ENCODE measurements around the gene YBX3. TPM values are rescaled to one million over a fixed set of nuclear protein-coding genes. Genes with fewer than 3 reads are reported as not detected.

Gene YBX3
- total RNA-seq (100 to 1,000 TPM; 368 to 602 TPM), polyA plus RNA-seq (100 to 1,000 TPM; 277 to 353 TPM)
- long read RNA-seq, donor 1, transcript YBX3-202 (9 exons, 1,708 nt): major isoform, 21 of 116 reads
- long read RNA-seq, donor 1, transcript YBX3-206 (4 exons, 840 nt): minor isoform, 6 of 116 reads
- long read RNA-seq, donor 1, transcript YBX3-201 (10 exons, 1,796 nt): minor isoform, 19 of 116 reads
- long read RNA-seq, donor 1, partial matches to known transcripts: 48 of 116 reads
- long read RNA-seq, donor 1, other reads (novel, unspliced or antisense): 22 of 116 reads
- long read RNA-seq, donor 2, transcript YBX3-201 (10 exons, 1,796 nt): major isoform, 218 of 439 reads
- long read RNA-seq, donor 2, transcript YBX3-202 (9 exons, 1,708 nt): minor isoform, 161 of 439 reads
- long read RNA-seq, donor 2, partial matches to known transcripts: 16 of 439 reads
- long read RNA-seq, donor 2, other reads (novel, unspliced or antisense): 41 of 439 reads

- WGBS, 2 donors: 0% methylated on average over 62 to 95 of the region's 95 CpGs
- peak; percentile 87 for ATAC-seq (ENCODE audit: low FRiP score)
These were observed at the start of gene YBX3 for GRCh38 chr12:10722905-10723746. Gene YBX3 (minus strand): TSS chr12:10723323. CDS start chr12:10723111, 212 bp downstream.

DNA sequence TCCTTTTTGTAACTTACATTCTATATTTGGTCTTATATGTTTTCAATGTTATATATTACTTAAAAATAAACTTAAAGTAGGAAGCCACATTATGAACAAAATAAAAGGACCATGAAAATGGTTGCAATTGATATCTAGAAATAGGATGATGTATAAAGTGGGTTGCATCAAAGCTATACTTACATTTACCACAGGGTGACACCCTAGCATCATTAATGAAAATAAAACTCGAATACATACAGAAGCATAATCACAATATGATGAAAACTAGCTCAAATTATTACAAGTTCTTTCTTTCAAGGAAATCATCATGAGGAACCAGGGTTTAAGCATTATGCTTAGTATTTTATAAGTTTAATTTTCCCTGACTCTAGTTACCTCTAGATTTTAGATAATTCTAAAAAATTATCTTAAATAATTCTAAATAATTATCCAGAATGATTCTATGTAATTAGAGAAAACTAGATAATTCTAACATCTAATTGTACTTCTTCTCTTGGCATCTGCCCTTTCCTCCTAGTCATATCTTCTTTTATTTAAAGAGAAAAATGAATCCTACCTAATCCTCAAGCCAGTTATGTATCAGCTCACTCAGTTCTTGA, 48.1 kb upstream of the YBX3 start:
- ATAC-seq (ENCODE audit: low FRiP score) (no peak), DNase-seq (no peak)
- Histone ChIP-seq H3K4me3 (ENCODE audit: low read length in 2 of 2) (no peak overlapping the region), H3K27me3 (ENCODE audit: control insufficient read depth in 1 of 2, insufficient read depth in 2 of 2, low read length in 1 of 2) (no peaks in the 10 kb centered on the region), H3K9me3 (ENCODE audit: control insufficient read depth, low read length) (no peaks in the 10 kb centered on the region), H3K36me3 (ENCODE audit: control insufficient read depth in 1 of 2, insufficient read depth in 2 of 2, low read length in 1 of 2) (no peaks in the 10 kb centered on the region), H3K27ac (ENCODE audit: low read depth in 1 of 2, low read length in 2 of 2) (no peak overlapping the region), H3K4me1 (ENCODE audit: control insufficient read depth in 1 of 2, insufficient read depth in 2 of 2, low read length in 2 of 2) (no peaks in the 10 kb centered on the region)
- intact Hi-C loops (cut with DNase I): loop anchor here (2.0 to 5.0 kb wide), 3 partner anchors 428 to 716 kb away; no protein-coding TSS in a partner anchor
- WGBS, 2 donors: 0% methylated on average over 1 of the region's 1 CpG

More at GRCh38 chr12:10722905-10723746, at the start of gene YBX3:
- peak; percentile 93 to 96 for DNase-seq
- intact Hi-C loops (cut with DNase I): loop anchor here (2.0 to 10.0 kb wide), 3 partner anchors 28 to 510 kb away; partner anchors contain the start of genes MAGOHB (in 2 of the 2) and GABARAPL1 (in 1 of the 2)
- Histone ChIP-seq H3K36me3 (ENCODE audit: control insufficient read depth in 1 of 2, insufficient read depth in 2 of 2, low read length in 1 of 2) (no peaks in the 10 kb centered on the region), H3K9me3 (ENCODE audit: control insufficient read depth, low read length) (no peaks in the 10 kb centered on the region), H3K4me3 (ENCODE audit: low read length in 2 of 2) (peak within 1 kb of the TSS; percentile 96 to 100), H3K27ac (ENCODE audit: low read depth in 1 of 2, low read length in 2 of 2) (peak within 1 kb of the TSS; percentile 98 to 99), H3K27me3 (ENCODE audit: control insufficient read depth in 1 of 2, insufficient read depth in 2 of 2, low read length in 1 of 2) (peaks cover 0 to 1% of the 10 kb centered on the region in 2 donors), H3K4me1 (ENCODE audit: control insufficient read depth in 1 of 2, insufficient read depth in 2 of 2, low read length in 2 of 2) (peaks cover 0 to 6% of the 10 kb centered on the region in 2 donors)

GRCh38 chr12:10759657-10760056, 36.5 kb upstream of the YBX3 start:
- H3K4me1 ChIP-seq (ENCODE audit: control insufficient read depth in 1 of 2, insufficient read depth in 2 of 2, low read length in 2 of 2): no peaks in the 10 kb centered on the region
- DNase-seq (no peak), ATAC-seq (ENCODE audit: low FRiP score) (no peak)
- no peak overlapping the region for H3K4me3 ChIP-seq (ENCODE audit: low read length in 2 of 2)
- intact Hi-C loops (cut with DNase I): no loop called here
- H3K27ac ChIP-seq (ENCODE audit: low read depth in 1 of 2, low read length in 2 of 2): no peak overlapping the region
- 29 to 31% methylated on average over 2 of the region's 2 CpGs for WGBS, 2 donors
- no peaks in the 10 kb centered on the region for H3K27me3 ChIP-seq (ENCODE audit: control insufficient read depth in 1 of 2, insufficient read depth in 2 of 2, low read length in 1 of 2)
- no peaks in the 10 kb centered on the region for H3K36me3 ChIP-seq (ENCODE audit: control insufficient read depth in 1 of 2, insufficient read depth in 2 of 2, low read length in 1 of 2)
- H3K9me3 ChIP-seq (ENCODE audit: control insufficient read depth, low read length): peaks cover 12% of the 10 kb centered on the region

DNA sequence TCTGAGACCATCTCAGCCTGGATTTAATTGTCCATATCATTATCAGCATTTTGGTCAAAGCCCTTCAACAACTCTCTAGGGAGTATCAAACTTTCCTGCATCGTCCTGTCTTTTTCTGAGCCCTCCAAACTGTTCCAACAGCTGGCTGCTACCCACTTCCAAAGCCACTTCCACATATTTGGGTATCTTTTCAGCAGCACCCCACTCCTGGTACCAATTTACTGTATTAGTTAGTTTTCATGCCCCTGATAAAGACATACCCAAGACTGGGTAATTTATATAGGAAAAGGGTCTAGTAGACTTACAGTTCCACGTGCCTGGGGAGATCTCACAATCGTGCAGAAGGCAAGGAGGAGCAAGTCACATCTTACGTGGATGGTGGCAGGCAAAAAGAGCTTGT, 33.1 kb upstream of the YBX3 start:
- intact Hi-C loops (cut with DNase I): no loop called here
- no peak overlapping the region for H3K27ac ChIP-seq (ENCODE audit: low read depth in 1 of 2, low read length in 2 of 2)
- H3K27me3 ChIP-seq (ENCODE audit: control insufficient read depth in 1 of 2, insufficient read depth in 2 of 2, low read length in 1 of 2): no peaks in the 10 kb centered on the region
- DNase-seq (no peak), ATAC-seq (ENCODE audit: low FRiP score) (no peak)
- H3K36me3 ChIP-seq (ENCODE audit: control insufficient read depth in 1 of 2, insufficient read depth in 2 of 2, low read length in 1 of 2): no peaks in the 10 kb centered on the region
- no peaks in the 10 kb centered on the region for H3K4me1 ChIP-seq (ENCODE audit: control insufficient read depth in 1 of 2, insufficient read depth in 2 of 2, low read length in 2 of 2)
- peaks cover 8% of the 10 kb centered on the region for H3K9me3 ChIP-seq (ENCODE audit: control insufficient read depth, low read length)
- no peak overlapping the region for H3K4me3 ChIP-seq (ENCODE audit: low read length in 2 of 2)
- 79 to 81% methylated on average over 4 of the region's 4 CpGs for WGBS, 2 donors

GRCh38 chr12:10753059-10753458, 29.9 kb upstream of the YBX3 start:
- no peaks in the 10 kb centered on the region for H3K27me3 ChIP-seq (ENCODE audit: control insufficient read depth in 1 of 2, insufficient read depth in 2 of 2, low read length in 1 of 2)
- H3K27ac ChIP-seq (ENCODE audit: low read depth in 1 of 2, low read length in 2 of 2): no peak overlapping the region
- H3K36me3 ChIP-seq (ENCODE audit: control insufficient read depth in 1 of 2, insufficient read depth in 2 of 2, low read length in 1 of 2): no peaks in the 10 kb centered on the region
- 31 to 43% methylated on average over 4 of the region's 4 CpGs for WGBS, 2 donors
- H3K4me1 ChIP-seq (ENCODE audit: control insufficient read depth in 1 of 2, insufficient read depth in 2 of 2, low read length in 2 of 2): peaks cover 0 to 1% of the 10 kb centered on the region in 2 donors
- DNase-seq: no peak
- H3K4me3 ChIP-seq (ENCODE audit: low read length in 2 of 2): no peak overlapping the region
- no peak for ATAC-seq (ENCODE audit: low FRiP score)
- H3K9me3 ChIP-seq (ENCODE audit: control insufficient read depth, low read length): peaks cover 8% of the 10 kb centered on the region
- intact Hi-C loops (cut with DNase I): loop anchor here in 1 of 2 donors (5.0 kb wide), 1 partner anchor 141 kb away; the partner anchor contains the start of gene MAGOHB

GRCh38 chr12:10750385-10750727, 27.2 kb upstream of the YBX3 start:
- no peaks in the 10 kb centered on the region for H3K27me3 ChIP-seq (ENCODE audit: control insufficient read depth in 1 of 2, insufficient read depth in 2 of 2, low read length in 1 of 2)
- DNase-seq: no peak
- no peaks in the 10 kb centered on the region for H3K36me3 ChIP-seq (ENCODE audit: control insufficient read depth in 1 of 2, insufficient read depth in 2 of 2, low read length in 1 of 2)
- no peak for ATAC-seq (ENCODE audit: low FRiP score)
- peaks cover 0 to 1% of the 10 kb centered on the region in 2 donors for H3K4me1 ChIP-seq (ENCODE audit: control insufficient read depth in 1 of 2, insufficient read depth in 2 of 2, low read length in 2 of 2)
- WGBS, 2 donors: 0% methylated on average over 4 of the region's 4 CpGs
- peaks cover 3% of the 10 kb centered on the region for H3K9me3 ChIP-seq (ENCODE audit: control insufficient read depth, low read length)
- H3K27ac ChIP-seq (ENCODE audit: low read depth in 1 of 2, low read length in 2 of 2): no peak overlapping the region
- intact Hi-C loops (cut with DNase I): loop anchor here (1.0 to 5.0 kb wide), 3 partner anchors 28 to 138 kb away; partner anchors contain the start of genes MAGOHB (in 2 of the 2) and YBX3 (in 1 of the 2)
- H3K4me3 ChIP-seq (ENCODE audit: low read length in 2 of 2): no peak overlapping the region

GRCh38 chr12:10749700-10750384, 26.7 kb upstream of the YBX3 start:
- Histone ChIP-seq H3K36me3 (ENCODE audit: control insufficient read depth in 1 of 2, insufficient read depth in 2 of 2, low read length in 1 of 2) (no peaks in the 10 kb centered on the region), H3K27me3 (ENCODE audit: control insufficient read depth in 1 of 2, insufficient read depth in 2 of 2, low read length in 1 of 2) (no peaks in the 10 kb centered on the region), H3K9me3 (ENCODE audit: control insufficient read depth, low read length) (no peaks in the 10 kb centered on the region), H3K27ac (ENCODE audit: low read depth in 1 of 2, low read length in 2 of 2) (no peak overlapping the region), H3K4me3 (ENCODE audit: low read length in 2 of 2) (peak overlapping the region in 1 of 2 donors; percentile 38), H3K4me1 (ENCODE audit: control insufficient read depth in 1 of 2, insufficient read depth in 2 of 2, low read length in 2 of 2) (peaks cover 0 to 1% of the 10 kb centered on the region in 2 donors)
- DNase-seq: peak; percentile 71 to 81
- intact Hi-C loops (cut with DNase I): loop anchor here (1.0 to 5.0 kb wide), 3 partner anchors 27 to 138 kb away; partner anchors contain the start of genes MAGOHB (in 2 of the 2) and YBX3 (in 1 of the 2)
- 5 to 7% methylated on average over 17 of the region's 17 CpGs for WGBS, 2 donors
- ATAC-seq (ENCODE audit: low FRiP score): peak; percentile 98

DNA sequence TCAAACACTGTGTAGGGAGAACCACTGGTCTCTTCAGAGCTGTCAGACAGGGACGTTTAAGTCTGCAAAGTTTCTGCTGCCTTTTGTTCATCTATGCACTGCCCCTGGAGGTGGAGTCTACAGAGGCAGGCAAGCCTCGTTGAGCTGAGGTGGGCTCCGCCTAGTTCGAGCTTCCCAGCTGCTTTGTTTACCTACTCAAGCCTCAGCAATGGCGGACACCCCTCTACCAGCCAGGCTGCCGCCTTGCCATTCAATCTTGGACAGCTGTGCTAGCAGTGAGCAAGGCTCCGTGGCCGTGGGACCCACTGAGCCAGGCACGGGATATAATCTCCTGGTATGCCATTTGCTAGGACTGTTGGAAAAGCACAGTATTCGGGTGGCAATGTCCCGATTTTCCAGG, 24.6 kb upstream of the YBX3 start:
- Histone ChIP-seq H3K9me3 (ENCODE audit: control insufficient read depth, low read length) (no peaks in the 10 kb centered on the region), H3K4me3 (ENCODE audit: low read length in 2 of 2) (no peak overlapping the region), H3K27me3 (ENCODE audit: control insufficient read depth in 1 of 2, insufficient read depth in 2 of 2, low read length in 1 of 2) (no peaks in the 10 kb centered on the region), H3K36me3 (ENCODE audit: control insufficient read depth in 1 of 2, insufficient read depth in 2 of 2, low read length in 1 of 2) (no peaks in the 10 kb centered on the region), H3K4me1 (ENCODE audit: control insufficient read depth in 1 of 2, insufficient read depth in 2 of 2, low read length in 2 of 2) (peaks cover 0 to 3% of the 10 kb centered on the region in 2 donors), H3K27ac (ENCODE audit: low read depth in 1 of 2, low read length in 2 of 2) (no peak overlapping the region)
- intact Hi-C loops (cut with DNase I): no loop called here
- DNase-seq (no peak), ATAC-seq (ENCODE audit: low FRiP score) (no peak)
- WGBS, 2 donors: 52 to 56% methylated on average over 11 of the region's 11 CpGs

Data from aorta (tissue), 5 donors.